ENCODE measurements around the gene SH3GL1.

SH3GL1 gene

GRCh38 chr19:4326215-4326836 is 74.0 kb downstream of the SH3GL1 start:
- no peak for TF ChIP-seq CTCF (IDR thresholded peaks at IDR 0.05; ENCODE audit: low read depth, low read length)
- no peak overlapping the region for H3K4me3 ChIP-seq (replicated peaks in 1 of 2; ENCODE audit: low read depth in 2 of 2, low read length in 2 of 2)
- DNase-seq (ENCODE audit: low read depth in 2 of 2), result no peak

- no peak overlapping the region for H3K4me3 ChIP-seq (replicated peaks in 1 of 2; ENCODE audit: low read depth in 2 of 2, low read length in 2 of 2)
- DNase-seq (ENCODE audit: low read depth in 2 of 2), result no peak
- TF ChIP-seq CTCF (IDR thresholded peaks at IDR 0.05; ENCODE audit: low read depth, low read length), result no peak
Measured at GRCh38 chr19:4324228-4324627, 76.1 kb downstream of the SH3GL1 start.

GRCh38 chr19:4323692-4324091 is 76.7 kb downstream of the SH3GL1 start:
- DNase-seq (ENCODE audit: low read depth in 2 of 2), result no peak
- no peak overlapping the region for H3K4me3 ChIP-seq (replicated peaks in 1 of 2; ENCODE audit: low read depth in 2 of 2, low read length in 2 of 2)
- TF ChIP-seq CTCF (IDR thresholded peaks at IDR 0.05; ENCODE audit: low read depth, low read length), result no peak

- no peak overlapping the region for H3K4me3 ChIP-seq (replicated peaks in 1 of 2; ENCODE audit: low read depth in 2 of 2, low read length in 2 of 2)
- no peak for TF ChIP-seq CTCF (IDR thresholded peaks at IDR 0.05; ENCODE audit: low read depth, low read length)
- DNase-seq (ENCODE audit: low read depth in 2 of 2), result no peak
Measured at GRCh38 chr19:4322942-4323665, 77.2 kb downstream of the SH3GL1 start.

- DNase-seq (ENCODE audit: low read depth in 2 of 2), result no peak
- no peak overlapping the region for H3K4me3 ChIP-seq (replicated peaks in 1 of 2; ENCODE audit: low read depth in 2 of 2, low read length in 2 of 2)
- no peak for TF ChIP-seq CTCF (IDR thresholded peaks at IDR 0.05; ENCODE audit: low read depth, low read length)
Measured at GRCh38 chr19:4320419-4320818, 79.9 kb downstream of the SH3GL1 start.

- DNase-seq (ENCODE audit: low read depth in 2 of 2), result no peak
- no peak for TF ChIP-seq CTCF (IDR thresholded peaks at IDR 0.05; ENCODE audit: low read depth, low read length)
- no peak overlapping the region for H3K4me3 ChIP-seq (replicated peaks in 1 of 2; ENCODE audit: low read depth in 2 of 2, low read length in 2 of 2)
Measured at GRCh38 chr19:4319067-4319718, 81.2 kb downstream of the SH3GL1 start.

Measured in cardiac fibroblast (primary cell).